Measurements from ENCODE around the gene ATP11A. TPM values are rescaled to one million over a fixed set of nuclear protein-coding genes. Genes with fewer than 3 reads are reported as not detected.

Gene ATP11A
- total and polyA plus RNA-seq, 11 donors, result 20.5 to 146 (median 91.2) TPM

- TF ChIP-seq POLR2A (IDR thresholded peaks at IDR 0.05) (no peak), CTCF (IDR thresholded peaks at IDR 0.05) (no peak)
- Histone ChIP-seq H3K4me1 (peaks cover 0 to 6% (median 0%) of the 10 kb centered on the region in 12 donors), H3K36me3 (peaks cover 0 to 99% (median 95%) of the 10 kb centered on the region in 9 donors), H3K27me3 (no peaks in the 10 kb centered on the region), H3K9me3 (no peaks in the 10 kb centered on the region), H3K4me3 (no peak overlapping the region), H3K27ac (no peak overlapping the region)
- no peak for ATAC-seq
- WGBS, 4 donors, result 91 to 93% (median 92%) methylated on average over 13 to 15 of the region's 15 CpGs
- no peak for DNase-seq
- intact Hi-C loops (cut with DNase I), result no loop called here
These were observed 138.9 kb downstream of the ATP11A start for GRCh38 chr13:112828756-112829155.

GRCh38 chr13:112831196-112831595 lies 141.4 kb downstream of the ATP11A start:
- H3K4me1 ChIP-seq, result no peaks in the 10 kb centered on the region
- DNase-seq, result no peak
- intact Hi-C loops (cut with DNase I), result no loop called here
- H3K27ac ChIP-seq, result no peak overlapping the region
- no peaks in the 10 kb centered on the region for H3K9me3 ChIP-seq
- no peaks in the 10 kb centered on the region for H3K27me3 ChIP-seq
- TF ChIP-seq CTCF (IDR thresholded peaks at IDR 0.05), result no peak
- TF ChIP-seq POLR2A (IDR thresholded peaks at IDR 0.05), result no peak
- H3K4me3 ChIP-seq, result no peak overlapping the region
- no peak for ATAC-seq
- peaks cover 0 to 99% (median 93%) of the 10 kb centered on the region in 9 donors for H3K36me3 ChIP-seq
- 93 to 98% (median 93%) methylated on average over 16 to 21 of the region's 21 CpGs for WGBS, 4 donors

GRCh38 chr13:112831801-112832200 lies 142.0 kb downstream of the ATP11A start:
- no peak for ATAC-seq

GRCh38 chr13:112832811-112833210 lies 143.0 kb downstream of the ATP11A start:
- WGBS, 4 donors, result 91 to 97% (median 95%) methylated on average over 21 to 23 of the region's 23 CpGs
- ATAC-seq (no peak), DNase-seq (no peak)
- peaks cover 0 to 98% (median 86%) of the 10 kb centered on the region in 9 donors for H3K36me3 ChIP-seq
- H3K27me3 ChIP-seq, result no peaks in the 10 kb centered on the region
- no peak overlapping the region for H3K27ac ChIP-seq
- TF ChIP-seq POLR2A (IDR thresholded peaks at IDR 0.05), result no peak
- no peak for TF ChIP-seq CTCF (IDR thresholded peaks at IDR 0.05)
- H3K9me3 ChIP-seq, result no peaks in the 10 kb centered on the region
- H3K4me1 ChIP-seq, result peaks cover 0 to 10% (median 6%) of the 10 kb centered on the region in 12 donors
- H3K4me3 ChIP-seq, result no peak overlapping the region
- intact Hi-C loops (cut with DNase I), result no loop called here

More at GRCh38 chr13:112831801-112832200, 142.0 kb downstream of the ATP11A start:
- H3K4me3 ChIP-seq, result no peak overlapping the region
- intact Hi-C loops (cut with DNase I), result no loop called here
- peaks cover 0 to 99% (median 93%) of the 10 kb centered on the region in 9 donors for H3K36me3 ChIP-seq
- no peak overlapping the region for H3K27ac ChIP-seq
- TF ChIP-seq CTCF (IDR thresholded peaks at IDR 0.05) (no peak), POLR2A (IDR thresholded peaks at IDR 0.05) (no peak)
- DNase-seq, result no peak
- H3K27me3 ChIP-seq, result no peaks in the 10 kb centered on the region
- 88 to 95% (median 93%) methylated on average over 13 of the region's 13 CpGs for WGBS, 4 donors
- H3K4me1 ChIP-seq, result peaks cover 0 to 1% (median under 1%) of the 10 kb centered on the region in 12 donors
- H3K9me3 ChIP-seq, result no peaks in the 10 kb centered on the region
